ENCODE data around the gene EPHB6.

Gene EPHB6, protein sequence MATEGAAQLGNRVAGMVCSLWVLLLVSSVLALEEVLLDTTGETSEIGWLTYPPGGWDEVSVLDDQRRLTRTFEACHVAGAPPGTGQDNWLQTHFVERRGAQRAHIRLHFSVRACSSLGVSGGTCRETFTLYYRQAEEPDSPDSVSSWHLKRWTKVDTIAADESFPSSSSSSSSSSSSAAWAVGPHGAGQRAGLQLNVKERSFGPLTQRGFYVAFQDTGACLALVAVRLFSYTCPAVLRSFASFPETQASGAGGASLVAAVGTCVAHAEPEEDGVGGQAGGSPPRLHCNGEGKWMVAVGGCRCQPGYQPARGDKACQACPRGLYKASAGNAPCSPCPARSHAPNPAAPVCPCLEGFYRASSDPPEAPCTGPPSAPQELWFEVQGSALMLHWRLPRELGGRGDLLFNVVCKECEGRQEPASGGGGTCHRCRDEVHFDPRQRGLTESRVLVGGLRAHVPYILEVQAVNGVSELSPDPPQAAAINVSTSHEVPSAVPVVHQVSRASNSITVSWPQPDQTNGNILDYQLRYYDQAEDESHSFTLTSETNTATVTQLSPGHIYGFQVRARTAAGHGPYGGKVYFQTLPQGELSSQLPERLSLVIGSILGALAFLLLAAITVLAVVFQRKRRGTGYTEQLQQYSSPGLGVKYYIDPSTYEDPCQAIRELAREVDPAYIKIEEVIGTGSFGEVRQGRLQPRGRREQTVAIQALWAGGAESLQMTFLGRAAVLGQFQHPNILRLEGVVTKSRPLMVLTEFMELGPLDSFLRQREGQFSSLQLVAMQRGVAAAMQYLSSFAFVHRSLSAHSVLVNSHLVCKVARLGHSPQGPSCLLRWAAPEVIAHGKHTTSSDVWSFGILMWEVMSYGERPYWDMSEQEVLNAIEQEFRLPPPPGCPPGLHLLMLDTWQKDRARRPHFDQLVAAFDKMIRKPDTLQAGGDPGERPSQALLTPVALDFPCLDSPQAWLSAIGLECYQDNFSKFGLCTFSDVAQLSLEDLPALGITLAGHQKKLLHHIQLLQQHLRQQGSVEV

DNA sequence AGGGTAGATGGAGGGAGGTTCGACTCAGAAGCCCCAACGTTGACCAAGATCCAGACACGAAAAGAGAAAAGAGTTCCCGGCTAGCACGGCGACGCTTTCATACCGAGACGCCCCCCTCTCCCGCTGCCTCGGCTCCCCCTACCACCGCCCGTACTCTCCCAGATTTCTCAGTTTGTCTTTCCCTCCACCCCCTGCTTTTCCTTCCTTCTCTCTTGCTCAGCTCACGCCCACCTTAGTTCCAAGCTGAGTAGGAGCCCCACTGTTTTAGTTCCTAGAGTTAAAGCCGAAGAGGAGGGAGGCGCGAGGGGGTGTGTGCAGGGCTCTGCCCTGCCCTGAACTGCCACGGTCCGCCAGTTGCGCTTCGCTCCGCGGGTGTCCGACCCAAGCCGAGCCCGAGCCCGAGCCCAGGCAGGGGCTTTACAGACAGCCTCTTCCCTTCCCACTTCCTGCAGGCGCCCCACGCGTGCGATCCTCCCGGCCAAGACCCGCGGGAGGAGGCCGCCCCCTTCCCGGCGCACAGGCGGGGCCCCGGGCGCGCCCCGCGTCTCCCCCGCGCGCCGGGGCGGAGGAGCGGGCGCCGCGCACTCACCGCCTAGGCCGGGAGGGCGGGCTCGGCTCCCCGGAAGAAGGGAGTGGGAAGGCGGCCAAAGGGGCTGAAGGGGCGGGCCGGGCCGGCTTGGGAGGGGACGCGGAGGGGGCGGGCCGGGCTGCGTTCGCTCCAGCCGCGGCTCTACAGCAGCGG lies at the start of gene EPHB6:
Gene EPHB6 (plus strand): TSS at position 705 of the 742 bp plus-strand sequence. CDS start 8,152 bp downstream, outside the sequence.
- H3K4me3 ChIP-seq (ENCODE audit: low read depth, low read length) = peak within 1 kb of the TSS; percentile 81

DNA sequence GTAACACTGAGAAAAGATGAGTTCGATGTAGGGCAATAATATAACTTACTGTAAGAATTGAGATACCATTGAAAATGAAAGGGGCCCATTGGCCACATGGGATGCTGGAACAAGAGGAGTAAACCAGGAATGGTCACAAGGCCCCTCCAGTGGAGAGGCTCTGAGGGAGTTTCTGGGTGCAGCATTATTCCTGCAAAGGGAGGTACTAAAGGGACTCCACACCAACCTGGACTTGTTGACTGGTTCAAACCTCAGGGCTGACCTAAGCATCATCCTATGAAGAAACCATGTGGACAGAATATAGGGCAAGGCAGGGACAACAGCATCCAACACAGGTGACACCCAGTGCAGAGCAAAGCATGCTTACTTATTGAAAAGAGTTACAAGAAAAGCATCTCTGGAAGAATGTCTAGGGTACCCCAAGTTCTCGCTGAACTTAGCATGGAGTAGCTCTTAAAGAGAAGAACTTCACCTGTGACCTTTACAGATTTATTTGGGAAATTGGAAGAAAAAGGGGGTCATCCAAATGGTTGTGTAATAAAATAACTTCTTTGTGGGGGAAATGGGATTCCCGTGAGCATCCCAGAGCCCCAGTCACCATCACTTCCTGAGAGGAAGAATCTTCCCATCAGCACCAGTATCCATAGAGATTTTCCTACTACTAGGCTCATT lies 49.4 kb upstream of the EPHB6 start:
- no peak overlapping the region for H3K4me3 ChIP-seq (ENCODE audit: low read depth, low read length)

DNA sequence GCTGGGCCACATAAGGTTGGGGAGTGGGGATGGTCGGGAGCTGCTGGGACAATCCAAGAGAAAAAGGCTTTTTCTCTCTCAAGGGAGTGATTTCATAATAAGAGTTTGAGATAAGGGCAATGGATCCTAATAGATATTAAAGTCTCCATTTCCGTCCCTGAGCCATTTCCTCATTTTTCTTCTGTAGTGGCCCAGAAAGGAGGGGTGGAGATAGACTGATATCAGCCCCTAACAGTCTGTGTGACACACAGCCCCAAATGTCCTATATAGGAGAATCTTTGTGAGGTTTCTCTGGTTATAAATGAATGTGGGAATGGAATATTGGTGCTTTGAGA lies 48.9 kb upstream of the EPHB6 start:
- H3K4me3 ChIP-seq (ENCODE audit: low read depth, low read length) = no peak overlapping the region

DNA sequence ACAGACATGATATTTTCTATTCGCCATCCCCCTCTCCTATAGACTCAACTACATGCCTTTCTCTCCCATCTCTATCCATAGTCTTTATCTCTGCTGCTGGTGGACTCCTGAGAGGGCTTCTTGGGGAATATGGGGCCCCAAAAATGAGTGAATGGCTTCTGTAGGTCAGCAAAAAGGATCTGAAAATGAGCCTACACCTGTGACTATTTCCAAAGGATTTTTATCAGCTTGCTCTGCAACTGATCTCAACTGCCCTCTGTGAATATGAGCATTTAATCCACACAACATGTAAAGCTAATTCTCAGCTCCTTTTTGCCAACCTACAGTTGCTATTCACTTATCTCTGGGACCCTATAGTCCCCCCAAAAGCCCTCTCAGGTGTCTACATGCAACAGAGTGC lies 47.9 kb upstream of the EPHB6 start:
- no peak overlapping the region for H3K4me3 ChIP-seq (ENCODE audit: low read depth, low read length)

DNA sequence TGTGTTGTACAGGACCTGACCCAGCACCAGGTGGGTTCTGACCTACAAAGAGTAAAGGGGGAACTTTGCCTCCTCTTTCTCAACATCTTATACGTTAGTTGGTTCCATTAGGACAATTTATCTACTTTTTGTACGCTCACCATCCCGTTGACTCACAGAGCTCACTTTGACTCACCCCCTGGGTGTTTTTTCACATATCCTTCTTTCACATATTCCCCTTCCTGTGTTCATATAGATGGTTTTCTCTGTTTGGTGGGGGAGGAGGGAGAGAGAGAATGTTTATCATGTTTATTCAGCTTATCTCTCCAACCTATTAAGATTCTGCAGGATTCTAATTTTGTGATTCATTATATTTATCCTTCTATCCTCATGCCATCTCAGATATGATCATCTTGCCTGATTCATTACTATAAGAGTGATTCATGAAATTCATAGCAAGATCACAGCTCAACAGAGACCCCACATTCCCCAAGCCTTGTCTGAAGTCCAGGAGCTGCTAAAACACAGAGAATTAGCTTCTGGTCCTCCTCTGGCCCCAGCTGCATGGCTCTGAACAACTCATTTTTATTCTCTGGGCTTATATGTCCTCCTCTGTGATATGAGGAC lies 46.9 kb upstream of the EPHB6 start:
- H3K4me3 ChIP-seq (ENCODE audit: low read depth, low read length) = no peak overlapping the region

DNA sequence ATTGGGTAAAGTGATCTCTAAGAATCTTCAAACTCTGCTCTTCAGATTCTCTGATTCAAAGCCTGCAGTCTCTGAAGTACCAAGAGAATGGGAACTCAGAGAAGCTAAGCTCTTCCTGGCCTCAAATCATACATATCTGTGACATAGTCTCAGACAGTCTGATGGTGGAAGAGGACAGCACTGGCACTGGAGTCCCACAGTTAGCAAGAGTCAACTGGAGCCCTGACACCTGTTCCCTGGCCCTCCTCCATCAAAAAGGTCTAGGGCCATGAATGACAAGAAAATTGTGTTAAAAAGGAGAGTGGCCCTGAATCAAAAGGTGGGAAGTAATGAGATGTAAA lies 46.4 kb upstream of the EPHB6 start:
- no peak overlapping the region for H3K4me3 ChIP-seq (ENCODE audit: low read depth, low read length)

DNA sequence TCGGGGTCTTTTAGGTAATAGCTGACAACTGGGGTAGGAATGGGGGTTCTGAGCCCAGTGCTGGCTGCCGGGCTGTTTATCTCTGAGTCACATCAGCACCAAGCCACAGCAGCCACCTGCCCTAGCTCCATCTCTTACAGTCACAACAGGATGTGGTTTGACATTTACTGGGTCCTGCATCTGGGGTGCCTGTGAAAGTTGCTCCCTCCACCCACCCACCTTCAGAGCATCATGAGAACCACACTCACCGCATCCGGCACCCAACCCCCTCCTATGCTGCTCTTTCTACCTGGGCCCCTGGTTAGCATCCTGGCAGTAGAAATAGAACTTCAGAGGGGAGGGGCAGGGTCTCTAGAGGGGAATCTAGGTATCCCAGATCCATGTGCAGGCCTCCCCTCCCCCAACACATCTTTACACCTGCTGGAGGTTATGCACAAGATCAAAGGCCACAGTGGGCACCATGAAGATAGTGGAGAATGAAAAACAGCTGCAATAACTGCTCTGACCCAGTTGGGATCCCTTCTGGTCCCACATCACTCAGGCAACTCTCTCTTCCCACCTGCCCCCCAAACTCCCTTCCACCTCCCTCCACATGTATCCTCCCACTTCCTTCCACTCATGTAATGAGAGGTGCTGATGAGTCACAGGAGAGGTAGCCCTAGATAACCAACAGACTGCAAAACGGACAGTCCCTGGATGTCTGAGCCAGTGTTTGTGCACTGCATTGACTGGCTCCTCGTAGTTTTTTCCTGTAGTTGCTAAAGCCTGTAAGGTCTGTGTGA lies 45.9 kb upstream of the EPHB6 start:
- H3K4me3 ChIP-seq (ENCODE audit: low read depth, low read length) = no peak overlapping the region

DNA sequence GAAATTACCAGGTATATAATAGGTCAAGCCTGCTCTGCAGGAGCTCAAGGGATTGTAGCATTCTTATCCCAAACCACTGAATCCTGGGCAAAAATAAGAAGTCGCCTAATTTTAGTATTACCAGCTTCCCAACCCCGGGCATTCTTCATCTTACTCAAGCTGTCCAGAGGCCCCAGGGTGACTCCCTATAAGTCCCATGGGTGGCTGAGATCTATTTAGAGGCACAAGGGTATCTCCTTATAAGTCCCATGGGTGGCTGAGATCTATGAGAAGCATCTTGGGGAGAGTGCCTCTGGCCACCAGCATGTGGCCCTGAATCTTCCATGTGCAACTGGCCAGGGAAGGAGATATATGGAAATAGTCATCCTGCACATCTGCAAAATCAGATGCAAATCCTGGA lies 45.2 kb upstream of the EPHB6 start:
- H3K4me3 ChIP-seq (ENCODE audit: low read depth, low read length) = no peak overlapping the region

DNA sequence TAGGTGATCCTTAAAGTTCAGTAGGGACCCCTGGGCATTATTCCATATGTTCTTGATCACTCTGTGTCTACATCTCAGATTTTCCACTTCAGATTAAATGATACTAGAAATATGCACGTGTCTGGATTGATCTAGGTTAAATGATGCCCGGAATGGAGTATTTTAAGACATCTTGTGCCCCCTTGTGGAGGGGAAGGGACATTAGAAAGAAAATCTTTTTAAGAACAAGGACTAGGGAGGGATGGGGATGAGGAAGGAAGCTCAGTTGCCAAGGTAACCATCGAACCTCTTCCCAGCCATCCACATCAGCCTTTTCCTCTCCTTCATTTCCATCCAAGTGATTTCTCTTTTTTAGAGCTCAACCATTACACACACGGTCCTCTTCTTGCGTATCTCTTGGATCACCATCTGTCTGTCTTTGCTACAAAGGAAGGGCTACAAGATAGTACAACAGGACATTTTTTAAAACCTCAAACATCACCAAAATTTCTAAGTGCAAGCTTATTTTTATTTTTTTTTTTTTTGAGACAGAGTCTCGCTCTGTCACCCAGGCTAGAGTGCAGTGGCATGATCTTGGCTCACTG lies 43.6 kb upstream of the EPHB6 start:
- H3K4me3 ChIP-seq (ENCODE audit: low read depth, low read length) = no peak overlapping the region

DNA sequence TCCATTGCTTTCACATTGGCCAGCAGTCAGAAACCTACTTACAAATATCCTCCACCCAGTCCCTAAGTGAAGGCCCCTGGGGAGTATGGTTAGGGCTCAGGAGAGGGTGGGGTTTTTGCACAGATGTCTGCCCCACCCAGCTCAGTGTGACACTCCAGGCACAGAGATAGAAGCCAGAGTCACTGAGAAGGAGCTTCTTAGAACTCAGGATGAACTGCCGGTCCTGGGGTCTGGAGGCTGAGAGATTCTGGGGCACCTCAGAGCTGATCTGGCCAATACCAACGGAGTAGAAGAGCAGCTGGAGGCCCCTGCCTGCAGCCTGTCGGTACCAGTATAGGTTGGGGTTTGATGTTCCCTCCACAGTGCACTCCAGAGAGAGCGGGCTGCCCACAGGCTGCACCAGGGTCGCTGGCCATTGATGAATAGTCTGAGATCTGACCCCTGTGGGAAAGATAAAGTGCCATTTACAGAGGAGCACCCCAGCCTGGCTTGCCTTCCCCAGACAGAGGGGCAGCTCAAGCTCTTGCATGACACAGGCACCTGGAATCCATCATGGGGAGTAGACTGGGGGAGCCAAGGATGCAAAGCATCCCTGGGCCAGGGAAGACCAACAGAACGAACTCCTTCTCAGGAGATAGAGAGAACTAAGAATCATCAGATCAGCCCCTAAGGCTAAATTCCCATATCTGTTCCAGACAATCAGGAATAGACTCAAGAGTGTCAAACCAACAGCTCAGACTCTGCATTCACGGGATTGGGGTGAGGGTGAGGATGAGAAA lies 42.2 kb upstream of the EPHB6 start:
- H3K4me3 ChIP-seq (ENCODE audit: low read depth, low read length) = no peak overlapping the region

DNA sequence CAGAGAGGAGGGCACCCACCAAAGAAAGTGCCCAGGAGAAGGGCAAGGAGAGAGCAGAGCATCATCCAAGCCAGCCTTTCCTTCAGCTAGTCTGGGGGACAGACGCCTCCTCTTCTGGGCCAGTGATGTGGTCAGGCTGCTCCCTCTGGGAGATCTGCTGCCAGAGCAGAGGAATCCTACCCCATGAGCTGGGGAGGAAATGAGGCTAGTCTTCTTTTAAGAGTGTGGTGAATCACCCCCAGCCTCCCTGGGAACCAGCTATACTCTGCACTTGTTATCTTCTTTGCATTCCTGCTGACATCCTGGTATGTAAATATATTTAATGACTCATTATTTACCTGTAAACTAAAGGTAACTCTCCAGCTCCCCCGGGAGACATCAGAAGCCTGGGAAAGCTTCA lies 41.6 kb upstream of the EPHB6 start:
- H3K4me3 ChIP-seq (ENCODE audit: low read depth, low read length) = no peak overlapping the region

DNA sequence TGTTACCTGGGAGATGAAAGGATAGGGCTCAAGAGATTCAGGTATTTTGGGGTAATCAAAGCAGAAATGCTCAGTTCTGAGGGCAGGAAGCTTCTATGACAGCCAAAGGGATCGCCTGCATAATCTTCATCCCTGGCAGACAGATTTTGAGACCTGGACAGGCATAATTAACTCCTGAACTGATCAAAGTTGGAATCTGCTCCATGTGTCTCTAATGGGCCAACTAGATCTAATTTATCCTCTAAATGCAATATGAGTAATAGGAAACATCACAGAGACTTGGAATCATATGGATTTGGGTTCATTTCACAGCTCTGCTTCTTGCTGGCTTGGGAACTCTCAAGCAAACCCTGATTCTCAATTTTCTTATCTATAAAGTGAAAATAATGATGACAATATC lies 41.2 kb upstream of the EPHB6 start:
- no peak overlapping the region for H3K4me3 ChIP-seq (ENCODE audit: low read depth, low read length)

DNA sequence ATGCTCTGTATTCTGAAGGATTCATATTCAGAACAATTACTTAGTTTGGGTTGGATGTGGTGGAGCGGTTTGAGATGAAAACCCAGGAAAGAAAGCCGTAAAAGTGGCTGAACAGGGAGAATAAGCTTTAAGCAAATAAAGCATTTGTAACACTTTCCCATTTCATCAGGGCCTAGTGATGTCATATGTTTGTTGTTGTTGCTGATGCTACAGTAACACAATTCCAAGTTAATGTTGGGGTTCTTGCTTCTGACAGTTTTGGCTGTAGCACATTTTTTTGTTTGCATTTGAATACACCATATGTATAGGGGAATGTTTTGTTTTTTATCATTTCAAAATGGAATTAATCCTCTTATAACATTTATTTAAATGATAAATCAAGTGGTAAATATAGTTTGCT lies 40.4 kb upstream of the EPHB6 start:
- no peak overlapping the region for H3K4me3 ChIP-seq (ENCODE audit: low read depth, low read length)

DNA sequence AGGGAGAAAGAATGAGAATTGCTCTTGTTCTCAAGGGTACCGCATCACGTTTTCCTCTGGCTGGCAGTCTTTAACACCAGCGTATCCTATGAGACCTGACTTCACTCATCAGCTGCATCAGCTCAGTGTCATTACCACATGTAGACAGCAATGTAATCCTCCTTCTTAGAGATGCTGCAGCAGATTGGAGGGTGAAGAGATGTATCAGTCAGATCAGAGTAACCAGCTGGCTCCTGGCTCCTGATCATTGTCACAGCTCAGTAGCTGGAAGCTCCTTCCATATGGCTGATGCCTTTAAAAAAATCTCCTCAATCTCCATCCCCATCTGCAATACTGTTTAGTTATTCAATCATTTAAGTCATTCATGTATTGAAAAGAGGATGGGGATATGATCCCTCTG lies 39.7 kb upstream of the EPHB6 start:
- H3K4me3 ChIP-seq (ENCODE audit: low read depth, low read length) = no peak overlapping the region

DNA sequence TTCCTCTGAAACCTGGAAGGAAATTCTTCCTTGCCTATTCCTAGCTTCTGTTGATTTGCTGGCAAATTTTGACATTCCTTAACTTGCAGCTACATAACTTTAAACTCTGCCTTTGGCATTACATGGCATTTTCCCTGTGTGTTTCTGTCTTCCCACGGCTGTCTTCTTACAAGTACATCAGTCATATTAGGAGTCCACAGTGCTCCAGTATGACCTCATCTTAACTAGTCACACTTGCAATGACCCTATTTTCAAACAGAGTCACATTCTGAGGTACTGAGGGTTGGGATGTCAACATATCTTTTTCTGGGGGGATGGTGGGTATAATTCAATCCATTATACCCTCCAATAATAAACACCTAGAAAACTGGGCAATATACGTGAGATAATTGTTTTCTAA lies 37.4 kb upstream of the EPHB6 start:
- H3K4me3 ChIP-seq (ENCODE audit: low read depth, low read length) = no peak overlapping the region

DNA sequence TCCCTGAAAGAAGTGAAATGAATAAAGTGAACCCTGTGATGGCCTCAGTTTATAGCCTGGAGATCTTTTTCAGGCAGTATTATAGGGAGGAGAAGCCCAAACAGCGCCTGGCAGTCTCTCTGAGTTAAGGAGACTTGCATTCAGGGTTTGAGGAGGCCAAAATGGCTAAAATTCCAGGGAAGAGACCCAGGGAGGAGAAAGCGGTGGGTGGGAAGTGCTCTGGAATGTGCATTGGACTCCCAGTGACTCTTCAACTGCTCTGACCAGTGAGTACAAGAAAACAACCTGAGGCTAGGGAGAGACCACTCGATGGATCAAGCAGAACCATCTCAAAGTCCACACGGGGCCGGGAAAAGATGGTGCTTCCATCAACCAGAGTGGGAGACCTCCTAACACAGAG lies 35.3 kb upstream of the EPHB6 start:
- no peak overlapping the region for H3K4me3 ChIP-seq (ENCODE audit: low read depth, low read length)

DNA sequence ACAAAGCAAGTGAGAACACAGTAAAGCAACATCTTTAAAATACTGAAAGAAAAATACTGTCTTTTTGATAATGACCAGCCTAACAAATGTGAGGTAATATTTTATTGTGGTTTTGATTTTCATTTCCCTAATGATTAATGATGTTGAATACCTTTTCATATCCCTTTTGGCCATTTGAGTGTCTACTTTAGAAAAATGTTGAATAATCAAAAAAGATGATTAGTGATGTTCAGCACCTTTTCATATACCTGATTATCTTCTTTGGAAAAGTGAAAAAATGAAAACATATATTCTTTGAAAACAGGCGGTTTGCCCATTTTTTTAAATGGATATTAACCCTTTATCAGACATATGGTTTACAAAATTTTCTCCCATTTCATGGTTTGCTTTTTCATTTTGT lies 32.2 kb upstream of the EPHB6 start:
- no peak overlapping the region for H3K4me3 ChIP-seq (ENCODE audit: low read depth, low read length)

DNA sequence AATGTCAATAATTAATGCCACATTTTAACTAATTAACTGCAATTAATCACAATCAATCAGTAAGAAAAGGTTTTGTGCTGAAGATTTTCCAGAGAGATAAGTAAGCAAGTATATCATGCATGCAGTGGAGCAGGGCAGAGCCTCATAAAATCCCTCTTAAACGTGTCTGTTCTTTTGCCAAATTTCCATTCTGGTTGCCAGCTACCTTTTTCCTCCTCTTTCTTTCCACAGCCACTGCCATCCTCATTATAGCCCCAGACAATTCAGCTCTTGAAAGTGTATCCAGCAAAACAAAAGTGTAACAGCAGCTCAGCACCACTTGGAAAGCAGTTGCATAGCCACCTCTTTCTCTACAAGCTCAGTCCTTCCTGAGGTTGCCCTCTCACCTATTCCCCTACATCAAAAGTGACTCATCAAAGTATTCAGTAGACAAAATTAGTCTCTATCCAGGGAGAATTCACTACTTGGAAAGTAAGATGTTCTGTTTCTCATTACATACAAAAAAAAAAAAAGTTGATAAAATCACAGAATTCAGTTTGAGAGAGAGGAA lies 26.9 kb upstream of the EPHB6 start:
- no peak overlapping the region for H3K4me3 ChIP-seq (ENCODE audit: low read depth, low read length)
